Left cardiac atrium (tissue), 4 donors: ENCODE measurements around the gene B3GALT2. TPM values are rescaled to one million over a fixed set of nuclear protein-coding genes. Genes with fewer than 3 reads are reported as not detected.
"Not testable (repeated sequence)": the region's sequence is repeated elsewhere in the genome, so short reads cannot be mapped to it uniquely, and the experiment has no call there.

Experiments
- ATAC-seq, 2 donors: fragments of 200-7000 bp; cut with Tn5 transposase; one replicate each; pipeline ENCODE4 v1.9.1; 2020; ENCODE audit warnings: mild to moderate bottlenecking in 2 of 2, moderate library complexity in 2 of 2
- DNase-seq: peaks from one replicate; pipeline ENCODE4 v3.0.0-alpha.2; 2020
- intact Hi-C, 2 donors: fragments of 100-400 bp; cut with DNase I; formaldehyde crosslinking; loops; one replicate each; pipeline versions ENCODE4 v1.14.1 to v1.15.1; 2022 to 2023
- long read RNA-seq: library from polyadenylated mRNA; unstranded; transcript quantifications from one replicate; pipeline ENCODE4 v2.0.0, GENCODE V29; 2021
- total RNA-seq, 2 donors: library from RNA; stranded (reverse); fragmentation: NEBNext Ultra II Directional; extraction: Animal tissue kit (Norgen Biotek cat#: 25700); gene quantifications; one replicate each; pipeline ENCODE4 v1.2.1, GENCODE V29; 2021
- donor health status: DM: no; HTN: yes; CAD: no.
- donor health status: DM: no; HTN: yes; CAD: no; lungs with severe emphysema.
- donor health status: DM: yes; HTN: yes; CAD: no.
- donor health status: Dilated cardiomyopathy.

Gene B3GALT2
- total RNA-seq: 10 to 100 TPM; 26.4 to 48.6 TPM
- long read RNA-seq, transcript B3GALT2-201 (2 exons, 3,274 nt): major isoform, 17 of 18 reads
- long read RNA-seq, partial matches to known transcripts: 0 of 18 reads
- long read RNA-seq, other reads (novel, unspliced or antisense): 1 of 18 reads

GRCh38 chr1:193185901-193186731 lies at the start of gene B3GALT2:
Gene B3GALT2 (minus strand): TSS chr1:193186613. CDS start chr1:193181562, 5,051 bp downstream.
- intact Hi-C loops: loop anchor here in 1 of 2 donors (5.0 to 10.0 kb wide), 3 partner anchors 221 to 869 kb away; no protein-coding TSS in a partner anchor
- ATAC-seq (peak; percentile 70 to 73), DNase-seq (peak; percentile 26)

- peak in 1 of 2 donors; percentile 65 for ATAC-seq
Observed at GRCh38 chr1:193234530-193234929, 48.1 kb upstream of the B3GALT2 start.

GRCh38 chr1:193231146-193231545 lies 44.7 kb upstream of the B3GALT2 start:
- ATAC-seq, intact Hi-C loops, DNase-seq: not testable (repeated sequence)

More at GRCh38 chr1:193234530-193234929, 48.1 kb upstream of the B3GALT2 start:
- DNase-seq: no peak
- intact Hi-C loops: no loop called here

- intact Hi-C loops: no loop called here
- ATAC-seq: peak in 1 of 2 donors; percentile 15
- DNase-seq: no peak
Observed at GRCh38 chr1:193229136-193229535, 42.7 kb upstream of the B3GALT2 start.

GRCh38 chr1:193222056-193222615 lies 35.7 kb upstream of the B3GALT2 start:
- no peak for DNase-seq
- no peak for ATAC-seq
- intact Hi-C loops: no loop called here

- DNase-seq: no peak
- ATAC-seq: no peak
- intact Hi-C loops: no loop called here
Observed at GRCh38 chr1:193221651-193222050, 35.2 kb upstream of the B3GALT2 start.

GRCh38 chr1:193219391-193219790 lies 33.0 kb upstream of the B3GALT2 start:
- intact Hi-C loops: no loop called here
- no peak for DNase-seq
- ATAC-seq: no peak

- no peak for DNase-seq
- intact Hi-C loops: no loop called here
- peak; percentile 53 to 56 for ATAC-seq
Observed at GRCh38 chr1:193216920-193217319, 30.5 kb upstream of the B3GALT2 start.

GRCh38 chr1:193213998-193214397 lies 27.6 kb upstream of the B3GALT2 start:
- intact Hi-C loops: no loop called here
- ATAC-seq (no peak), DNase-seq (no peak)

- ATAC-seq: no peak
- intact Hi-C loops: no loop called here
- no peak for DNase-seq
Observed at GRCh38 chr1:193212637-193213036, 26.2 kb upstream of the B3GALT2 start.

- intact Hi-C loops: no loop called here
- ATAC-seq (no peak), DNase-seq (no peak)
Observed at GRCh38 chr1:193211539-193211938, 25.1 kb upstream of the B3GALT2 start.

GRCh38 chr1:193210996-193211395 lies 24.6 kb upstream of the B3GALT2 start:
- intact Hi-C loops: no loop called here
- ATAC-seq (no peak), DNase-seq (no peak)

GRCh38 chr1:193201021-193201420 lies 14.6 kb upstream of the B3GALT2 start:
- no peak for ATAC-seq
- DNase-seq: no peak
- intact Hi-C loops: no loop called here

- intact Hi-C loops: loop anchor here in 1 of 2 donors (10.0 kb wide), 1 partner anchor 385 kb away; no protein-coding TSS in a partner anchor
- ATAC-seq: no peak
- no peak for DNase-seq
Observed at GRCh38 chr1:193199940-193200339, 13.5 kb upstream of the B3GALT2 start.

- intact Hi-C loops: loop anchor here in 1 of 2 donors (10.0 kb wide), 1 partner anchor 392 kb away; no protein-coding TSS in a partner anchor
- DNase-seq (no peak), ATAC-seq (no peak)
Observed at GRCh38 chr1:193192586-193192985, 6.2 kb upstream of the B3GALT2 start.

GRCh38 chr1:193190096-193190744 lies 3.8 kb upstream of the B3GALT2 start:
- DNase-seq (no peak), ATAC-seq (peak in 1 of 2 donors; percentile 36)
- intact Hi-C loops: loop anchor here in 1 of 2 donors (10.0 kb wide), 1 partner anchor 395 kb away; no protein-coding TSS in a partner anchor

- ATAC-seq (peak in 1 of 2 donors; percentile 50), DNase-seq (no peak)
- intact Hi-C loops: loop anchor here in 1 of 2 donors (5.0 to 10.0 kb wide), 4 partner anchors 218 to 865 kb away; no protein-coding TSS in a partner anchor
Observed at GRCh38 chr1:193189442-193190095, 3.2 kb upstream of the B3GALT2 start.

- not testable (repeated sequence) for ATAC-seq, DNase-seq
- intact Hi-C loops: loop anchor here in 1 of 2 donors (5.0 to 10.0 kb wide), 3 partner anchors 218 to 866 kb away; no protein-coding TSS in a partner anchor
Observed at GRCh38 chr1:193188915-193189314, 2.5 kb upstream of the B3GALT2 start.

- no peak for ATAC-seq
- intact Hi-C loops: loop anchor here in 1 of 2 donors (5.0 to 10.0 kb wide), 3 partner anchors 220 to 868 kb away; no protein-coding TSS in a partner anchor
- no peak for DNase-seq
Observed at GRCh38 chr1:193187114-193187513, 701 bp upstream of the B3GALT2 start.
